Pancreas (tissue), 10 donors: ENCODE measurements around the gene PARD3. TPM values are rescaled to one million over a fixed set of nuclear protein-coding genes. Genes with fewer than 3 reads are reported as not detected.

Experiments used
- ATAC-seq, 4 donors: fragments of 200-7000 bp; cut with Tn5 transposase; one replicate each; pipeline versions ENCODE4 v1.8.0 to v1.9.1; 2020; ENCODE audit warnings: mild to moderate bottlenecking in 4 of 4, moderate library complexity in 4 of 4
- DNase-seq, 6 donors: peaks; one replicate each; pipeline ENCODE4 v3.0.0-alpha.2; 2020
- FAIRE-seq: peaks from 2 replicates; lab custom pipeline; 2012; peaks lifted over from hg19 to GRCh38; lab: Jason Lieb, UNC
- H3K27ac ChIP-seq, 4 donors: fragments of 200-600 bp; sonication (generic); 1 replicate in 3 of 4; 2 replicates in 1 of 4; pipeline versions ENCODE4 v1.5.0 to v1.8.0; 2020
- H3K27me3 ChIP-seq, 4 donors: fragments of 200-600 bp; one replicate each; pipeline ENCODE4 v1.8.0; 2021
- H3K36me3 ChIP-seq, 3 donors: fragments of 200-600 bp; sonication (generic) in 1 of 3; one replicate each; pipeline versions ENCODE4 v1.5.0 to v1.8.0; 2020 to 2021
- H3K4me1 ChIP-seq, 3 donors: fragments of 200-600 bp; one replicate each; pipeline ENCODE4 v1.8.0; 2021
- H3K4me3 ChIP-seq, 4 donors: fragments of 200-600 bp; sonication (generic) in 2 of 4; one replicate each; pipeline versions ENCODE4 v1.5.0 to v1.8.0; 2020 to 2021
- H3K9me3 ChIP-seq, 4 donors: fragments of 200-600 bp; one replicate each; pipeline ENCODE4 v1.8.0; 2021
- CTCF ChIP-seq, 4 donors: fragments of 200-600 bp; sonication (generic) in 3 of 4; IDR thresholded peaks; one replicate each; pipeline versions ENCODE4 v1.5.0 to v1.8.0; 2021; ENCODE audit warnings: antibody characterized with exemption in 4 of 4
- WGBS, 2 donors: extraction: QIAGEN DNeasy Blood & Tissue Kit; methylation state at CpG; one replicate each; pipeline ENCODE4 v1.1.7; 2013; 5-methylcytosine and 5-hydroxymethylcytosine counted together
- intact Hi-C, 3 donors: fragments of 100-400 bp; cut with DNase I; formaldehyde crosslinking; loops; one replicate each; pipeline versions ENCODE4 v1.11.1 to v1.14.2; 2022
- polyA plus RNA-seq, 2 donors: library from polyadenylated mRNA; stranded (reverse); fragments of 200-250 nt; gene quantifications; one replicate each; pipeline ENCODE4 v1.2.3, GENCODE V29; 2013
- total RNA-seq, 6 donors: library from RNA; stranded (reverse); fragmentation: NEBNext Ultra II Directional in 4 of 6; extraction: Animal tissue kit (Norgen Biotek cat#: 25700) in 4 of 6; gene quantifications; one replicate each; pipeline versions ENCODE4 v1.2.1 to v1.2.4, GENCODE V29; 2021 to 2023
- donor health status: healthy with polysubstance abuse.
- donor health status: DM: no; HTN: no; CAD: no; lungs with moderate emphysema.
- donor health status: DM: no; HTN: no; CAD: no.
- donor health status: control.
- donor health status: control.
- donor health status: Bipolar disorder and iron deficiency.
- donor health status: DM: yes; HTN: yes; CAD: no.
- donor health status: DM: no; HTN: no; CAD: no.
- donor health status: DM: no; HTN: no; CAD: no.
- donor health status: DM: yes; HTN: yes; CAD: no.

PARD3 gene
- total and polyA plus RNA-seq, 8 donors = 12.8 to 32.3 (median 23.4) TPM

GRCh38 chr10:34558093-34558583 lies 257.0 kb downstream of the PARD3 start:
- no peak for FAIRE-seq
- 95 to 96% methylated on average over 3 of the region's 3 CpGs for WGBS, 2 donors
- H3K27ac ChIP-seq = no peak overlapping the region
- DNase-seq = no peak
- intact Hi-C loops = no loop called here
- H3K9me3 ChIP-seq = no peaks in the 10 kb centered on the region
- ATAC-seq = no peak
- TF ChIP-seq CTCF (IDR thresholded peaks at IDR 0.05) = no peak
- H3K4me1 ChIP-seq = no peaks in the 10 kb centered on the region
- H3K4me3 ChIP-seq = no peak overlapping the region
- H3K27me3 ChIP-seq = no peaks in the 10 kb centered on the region
- no peaks in the 10 kb centered on the region for H3K36me3 ChIP-seq

GRCh38 chr10:34557173-34557572 lies 257.9 kb downstream of the PARD3 start:
- Histone ChIP-seq H3K27me3 (no peaks in the 10 kb centered on the region), H3K27ac (no peak overlapping the region), H3K36me3 (no peaks in the 10 kb centered on the region), H3K9me3 (no peaks in the 10 kb centered on the region), H3K4me1 (no peaks in the 10 kb centered on the region), H3K4me3 (no peak overlapping the region)
- no peak for DNase-seq
- no peak for ATAC-seq
- TF ChIP-seq CTCF (IDR thresholded peaks at IDR 0.05) = no peak
- intact Hi-C loops = no loop called here
- no peak for FAIRE-seq
- WGBS, 2 donors = 96 to 98% methylated on average over 6 of the region's 6 CpGs

GRCh38 chr10:34555653-34556052 lies 259.4 kb downstream of the PARD3 start:
- 97 to 100% methylated on average over 1 of the region's 1 CpG for WGBS, 2 donors
- H3K36me3 ChIP-seq = no peaks in the 10 kb centered on the region
- ATAC-seq (no peak), FAIRE-seq (no peak), DNase-seq (no peak)
- H3K9me3 ChIP-seq = no peaks in the 10 kb centered on the region
- intact Hi-C loops = no loop called here
- no peaks in the 10 kb centered on the region for H3K4me1 ChIP-seq
- H3K27ac ChIP-seq = no peak overlapping the region
- H3K27me3 ChIP-seq = no peaks in the 10 kb centered on the region
- H3K4me3 ChIP-seq = no peak overlapping the region
- TF ChIP-seq CTCF (IDR thresholded peaks at IDR 0.05) = no peak

- H3K9me3 ChIP-seq = no peaks in the 10 kb centered on the region
- no peak for FAIRE-seq
- 84 to 85% methylated on average over 1 of the region's 1 CpG for WGBS, 2 donors
- intact Hi-C loops = no loop called here
- no peaks in the 10 kb centered on the region for H3K27me3 ChIP-seq
- no peak for ATAC-seq
- no peak for DNase-seq
- no peak overlapping the region for H3K27ac ChIP-seq
- no peak for TF ChIP-seq CTCF (IDR thresholded peaks at IDR 0.05)
- H3K4me3 ChIP-seq = no peak overlapping the region
- no peaks in the 10 kb centered on the region for H3K36me3 ChIP-seq
- no peaks in the 10 kb centered on the region for H3K4me1 ChIP-seq
Measured at GRCh38 chr10:34553747-34554146, 261.3 kb downstream of the PARD3 start.

GRCh38 chr10:34551295-34551694 lies 263.8 kb downstream of the PARD3 start:
- FAIRE-seq (no peak), DNase-seq (no peak), ATAC-seq (no peak)
- no peaks in the 10 kb centered on the region for H3K27me3 ChIP-seq
- H3K27ac ChIP-seq = no peak overlapping the region
- no peaks in the 10 kb centered on the region for H3K4me1 ChIP-seq
- H3K4me3 ChIP-seq = no peak overlapping the region
- no peak for TF ChIP-seq CTCF (IDR thresholded peaks at IDR 0.05)
- 97 to 99% methylated on average over 4 of the region's 4 CpGs for WGBS, 2 donors
- intact Hi-C loops = no loop called here
- H3K9me3 ChIP-seq = no peaks in the 10 kb centered on the region
- H3K36me3 ChIP-seq = no peaks in the 10 kb centered on the region
